ENCODE data around the gene RNLS.

The RNLS gene

GRCh38 chr10:88417387-88418030 is 165.6 kb downstream of the RNLS start:
- TF ChIP-seq CTCF (IDR thresholded peaks at IDR 0.05; ENCODE audit: low read depth, low read length, missing control alignments), result no peak
- H3K4me3 ChIP-seq (ENCODE audit: low read depth, low read length), result no peak overlapping the region
- no peak for DNase-seq (ENCODE audit: low read depth)

- TF ChIP-seq CTCF (IDR thresholded peaks at IDR 0.05; ENCODE audit: low read depth, low read length, missing control alignments), result no peak
- H3K4me3 ChIP-seq (ENCODE audit: low read depth, low read length), result no peak overlapping the region
- no peak for DNase-seq (ENCODE audit: low read depth)
Measured at GRCh38 chr10:88416801-88417200, 166.3 kb downstream of the RNLS start.

GRCh38 chr10:88415533-88416130 is 167.5 kb downstream of the RNLS start:
- no peak overlapping the region for H3K4me3 ChIP-seq (ENCODE audit: low read depth, low read length)
- DNase-seq (ENCODE audit: low read depth), result no peak
- TF ChIP-seq CTCF (IDR thresholded peaks at IDR 0.05; ENCODE audit: low read depth, low read length, missing control alignments), result no peak

DNA sequence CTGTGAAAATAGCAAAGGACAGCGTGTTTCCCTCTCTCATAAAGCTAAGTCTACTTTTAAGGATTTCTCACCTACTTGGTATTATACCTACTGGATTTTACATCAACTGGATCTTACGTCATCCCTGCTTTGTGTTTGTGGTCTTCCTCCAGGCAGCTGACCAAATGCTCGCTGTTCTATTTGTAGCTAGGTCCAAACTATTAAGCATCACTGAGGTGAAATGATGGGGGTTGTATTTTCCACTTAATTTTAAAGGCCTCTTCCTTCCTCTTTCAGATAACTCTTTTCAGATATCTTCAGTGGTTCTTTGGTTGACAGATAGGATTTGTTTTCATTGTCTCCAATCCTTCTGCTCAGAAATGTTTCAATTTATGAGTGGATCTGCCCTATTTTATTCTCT is 169.7 kb downstream of the RNLS start:
- no peak overlapping the region for H3K4me3 ChIP-seq (ENCODE audit: low read depth, low read length)
- no peak for TF ChIP-seq CTCF (IDR thresholded peaks at IDR 0.05; ENCODE audit: low read depth, low read length, missing control alignments)
- DNase-seq (ENCODE audit: low read depth), result no peak

- no peak overlapping the region for H3K4me3 ChIP-seq (ENCODE audit: low read depth, low read length)
- no peak for DNase-seq (ENCODE audit: low read depth)
- no peak for TF ChIP-seq CTCF (IDR thresholded peaks at IDR 0.05; ENCODE audit: low read depth, low read length, missing control alignments)
Measured at GRCh38 chr10:88411772-88412349, 171.3 kb downstream of the RNLS start.

- TF ChIP-seq CTCF (IDR thresholded peaks at IDR 0.05; ENCODE audit: low read depth, low read length, missing control alignments), result no peak
- no peak for DNase-seq (ENCODE audit: low read depth)
- no peak overlapping the region for H3K4me3 ChIP-seq (ENCODE audit: low read depth, low read length)
Measured at GRCh38 chr10:88409824-88410223, 173.3 kb downstream of the RNLS start.

Data from GM12864 (cell line).